HL-60 (cell line): ENCODE data around the gene CYB561.

ENCODE experiments used
- DNase-seq, 2 experiments: peaks; one replicate each; pipeline ENCODE4 v3.0.0-alpha.2; 2010 to 2020; ENCODE audit warnings: low read depth in 1 of 2, low spot score in 1 of 2
- H3K27ac ChIP-seq: fragments of 250-450 bp; sonication (Bioruptor Pico); replicated peaks from 2 replicates; pipeline ENCODE4 v1.5.1; 2020; ENCODE audit warnings: mild to moderate bottlenecking, moderate library complexity
- H3K27me3 ChIP-seq: fragments of 250-450 bp; sonication (Bioruptor Pico); 2 replicates; pipeline ENCODE4 v1.5.1; 2021; ENCODE audit warnings: mild to moderate bottlenecking, moderate library complexity; ENCODE audit not compliant: insufficient read depth, poor library complexity, severe bottlenecking
- H3K4me3 ChIP-seq: replicated peaks from 2 replicates; pipeline ENCODE4 v1.5.1; 2011; ENCODE audit warnings: mild to moderate bottlenecking, control low read depth, low read length; ENCODE audit not compliant: insufficient read depth
- CTCF ChIP-seq: IDR thresholded peaks from one replicate; pipeline ENCODE4 v1.5.1; 2011; ENCODE audit warnings: low read length, control low read depth, inconsistent platforms; ENCODE audit not compliant: insufficient read depth
- GABPA ChIP-seq: IDR thresholded peaks from 2 replicates; pipeline ENCODE4 v1.6.1; 2012; ENCODE audit warnings: low read depth
- POLR2AphosphoS5 ChIP-seq: IDR thresholded peaks from 2 replicates; pipeline ENCODE4 v1.6.1; 2012; ENCODE audit warnings: low read depth
- SPI1 ChIP-seq: IDR thresholded peaks from 2 replicates; pipeline ENCODE4 v1.6.1; 2012; ENCODE audit warnings: low read depth, mild to moderate bottlenecking, borderline replicate concordance
- TF ChIP-seq, protein P1 (sequence below): IDR thresholded peaks from 2 replicates; pipeline ENCODE4 v1.6.1; 2012; ENCODE audit warnings: low read depth; ENCODE audit not compliant: insufficient replicate concordance

CYB561 gene

GRCh38 chr17:63445065-63445464 lies 1.0 kb downstream of the CYB561 start:
- no peak for TF ChIP-seq POLR2AphosphoS5
- TF ChIP-seq, protein P1, sequence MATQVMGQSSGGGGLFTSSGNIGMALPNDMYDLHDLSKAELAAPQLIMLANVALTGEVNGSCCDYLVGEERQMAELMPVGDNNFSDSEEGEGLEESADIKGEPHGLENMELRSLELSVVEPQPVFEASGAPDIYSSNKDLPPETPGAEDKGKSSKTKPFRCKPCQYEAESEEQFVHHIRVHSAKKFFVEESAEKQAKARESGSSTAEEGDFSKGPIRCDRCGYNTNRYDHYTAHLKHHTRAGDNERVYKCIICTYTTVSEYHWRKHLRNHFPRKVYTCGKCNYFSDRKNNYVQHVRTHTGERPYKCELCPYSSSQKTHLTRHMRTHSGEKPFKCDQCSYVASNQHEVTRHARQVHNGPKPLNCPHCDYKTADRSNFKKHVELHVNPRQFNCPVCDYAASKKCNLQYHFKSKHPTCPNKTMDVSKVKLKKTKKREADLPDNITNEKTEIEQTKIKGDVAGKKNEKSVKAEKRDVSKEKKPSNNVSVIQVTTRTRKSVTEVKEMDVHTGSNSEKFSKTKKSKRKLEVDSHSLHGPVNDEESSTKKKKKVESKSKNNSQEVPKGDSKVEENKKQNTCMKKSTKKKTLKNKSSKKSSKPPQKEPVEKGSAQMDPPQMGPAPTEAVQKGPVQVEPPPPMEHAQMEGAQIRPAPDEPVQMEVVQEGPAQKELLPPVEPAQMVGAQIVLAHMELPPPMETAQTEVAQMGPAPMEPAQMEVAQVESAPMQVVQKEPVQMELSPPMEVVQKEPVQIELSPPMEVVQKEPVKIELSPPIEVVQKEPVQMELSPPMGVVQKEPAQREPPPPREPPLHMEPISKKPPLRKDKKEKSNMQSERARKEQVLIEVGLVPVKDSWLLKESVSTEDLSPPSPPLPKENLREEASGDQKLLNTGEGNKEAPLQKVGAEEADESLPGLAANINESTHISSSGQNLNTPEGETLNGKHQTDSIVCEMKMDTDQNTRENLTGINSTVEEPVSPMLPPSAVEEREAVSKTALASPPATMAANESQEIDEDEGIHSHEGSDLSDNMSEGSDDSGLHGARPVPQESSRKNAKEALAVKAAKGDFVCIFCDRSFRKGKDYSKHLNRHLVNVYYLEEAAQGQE = no peak
- no peak for TF ChIP-seq GABPA
- TF ChIP-seq CTCF = no peak
- TF ChIP-seq SPI1 = no peak
- DNase-seq = no peak

DNA sequence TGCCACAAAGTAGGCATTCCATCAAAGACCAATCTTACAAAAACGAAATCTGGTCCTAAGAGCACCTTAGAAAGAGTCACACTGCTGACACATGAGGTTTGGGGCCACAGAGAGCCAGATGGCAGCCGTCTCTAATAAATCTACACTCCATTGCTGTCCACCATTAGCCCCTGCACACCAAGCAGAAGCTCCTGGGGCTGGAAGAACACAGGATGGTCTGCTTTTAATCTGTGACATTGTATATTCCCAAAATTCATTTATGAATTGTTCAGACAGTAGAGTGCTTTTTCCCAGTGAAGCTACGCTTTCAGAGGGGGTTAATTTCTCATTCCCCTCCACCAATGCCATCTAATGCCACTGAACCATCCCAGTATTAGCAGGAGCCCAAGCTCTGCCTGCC lies 1.6 kb downstream of the CYB561 start:
- TF ChIP-seq SPI1 (no peak), POLR2AphosphoS5 (no peak), GABPA (no peak), CTCF (no peak)
- TF ChIP-seq, protein P1 = no peak
- H3K27me3 ChIP-seq = peaks cover 3% of the 10 kb centered on the region
- no peak overlapping the region for H3K4me3 ChIP-seq
- no peak for DNase-seq
- H3K27ac ChIP-seq = no peak overlapping the region

More at GRCh38 chr17:63445065-63445464, 1.0 kb downstream of the CYB561 start:
- H3K27me3 ChIP-seq = peaks cover 3% of the 10 kb centered on the region
- no peak overlapping the region for H3K4me3 ChIP-seq
- no peak overlapping the region for H3K27ac ChIP-seq

GRCh38 chr17:63443053-63443452 lies 3.1 kb downstream of the CYB561 start:
- TF ChIP-seq POLR2AphosphoS5 (no peak), CTCF (no peak), GABPA (no peak), SPI1 (no peak)
- TF ChIP-seq, protein P1 = no peak
- no peak overlapping the region for H3K27ac ChIP-seq
- peaks cover 3% of the 10 kb centered on the region for H3K27me3 ChIP-seq
- DNase-seq = no peak
- H3K4me3 ChIP-seq = no peak overlapping the region
